Glomerular visceral epithelial cell (primary cell): ENCODE results near the gene RPRD1B.
"Not testable (repeated sequence)": the region's sequence is repeated elsewhere in the genome, so short reads cannot be mapped to it uniquely, and the experiment has no call there.

Experiments used
- DNase-seq: peaks from one replicate; pipeline ENCODE4 v3.0.0-alpha.2; 2016; ENCODE audit errors: extremely low spot score

The RPRD1B gene

GRCh38 chr20:38001173-38001875 lies 32.2 kb upstream of the RPRD1B start:
- peak; percentile 36 for DNase-seq

DNA sequence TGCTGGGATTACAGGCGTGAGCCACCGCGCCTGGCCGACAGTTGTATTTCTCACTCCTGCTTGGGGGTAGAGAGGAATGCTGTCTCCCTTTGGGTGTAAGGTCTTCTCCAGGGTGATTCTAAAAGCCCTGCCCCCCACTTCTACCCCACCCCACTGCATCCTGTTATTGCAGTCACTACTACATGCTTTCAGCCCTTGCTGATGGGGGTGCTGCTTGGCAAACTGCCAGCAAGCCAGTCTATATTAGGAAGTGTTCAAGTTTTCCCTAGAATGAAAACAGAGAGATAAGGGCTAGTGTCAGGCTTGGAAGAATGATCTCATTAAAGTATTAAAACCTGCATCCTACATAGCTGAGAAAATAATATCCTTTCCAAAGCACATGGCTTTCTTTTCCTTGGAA lies 31.6 kb upstream of the RPRD1B start:
- DNase-seq: no peak

DNA sequence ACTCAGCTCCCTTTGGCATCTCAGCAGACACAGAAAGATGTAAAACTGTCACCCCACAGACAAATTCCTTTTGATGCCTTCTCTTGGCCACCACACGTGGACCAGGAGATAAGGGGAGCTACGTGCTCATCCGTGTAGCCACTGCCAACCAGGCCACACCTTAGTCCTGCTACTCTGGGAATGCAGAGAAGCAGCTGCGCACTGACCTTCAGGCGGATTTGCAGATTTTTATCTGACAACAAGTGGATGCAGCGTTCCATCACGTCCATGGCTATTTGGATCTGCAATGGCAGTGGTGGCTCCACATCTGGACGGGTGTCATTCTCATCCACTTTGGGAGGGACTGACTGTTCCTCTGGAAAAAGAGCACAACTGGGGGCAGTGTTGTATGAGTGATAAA lies 31.1 kb upstream of the RPRD1B start:
- no peak for DNase-seq

GRCh38 chr20:38004416-38004815 lies 29.1 kb upstream of the RPRD1B start:
- DNase-seq: no peak

GRCh38 chr20:38005903-38006302 lies 27.6 kb upstream of the RPRD1B start:
- no peak for DNase-seq

GRCh38 chr20:38007526-38007925 lies 26.0 kb upstream of the RPRD1B start:
- DNase-seq: no peak

DNA sequence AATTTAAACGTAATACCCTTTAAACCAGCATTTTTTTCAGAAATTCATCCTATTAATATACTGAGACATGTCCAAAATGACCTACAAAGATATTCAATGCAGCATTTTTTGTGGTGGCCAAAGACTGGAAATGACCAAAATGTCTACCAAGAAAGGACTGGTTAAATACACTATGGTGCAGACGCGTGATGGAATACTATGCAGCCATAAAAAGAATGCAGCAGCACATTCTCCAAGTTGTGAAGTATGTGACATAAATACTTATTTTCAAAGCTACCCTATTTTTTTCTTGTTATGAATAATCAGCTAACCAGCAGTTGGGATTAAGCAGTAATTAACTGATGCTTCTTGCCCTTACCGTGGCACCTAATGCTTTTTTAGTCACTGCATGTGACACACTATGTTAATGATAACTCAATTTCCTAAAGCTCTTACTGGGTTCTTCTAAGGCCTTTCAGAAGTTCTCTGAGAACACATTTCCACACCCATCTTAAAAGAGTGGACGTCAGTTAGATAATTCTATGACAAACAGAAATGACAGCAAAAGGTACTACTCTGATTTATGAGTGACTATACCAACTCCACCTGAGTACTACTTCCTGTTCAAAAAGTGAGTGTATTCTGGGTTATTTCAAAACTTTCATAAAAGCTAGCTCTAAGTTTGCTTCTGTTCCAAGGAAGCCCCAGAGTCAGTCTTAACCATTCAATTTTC lies 25.2 kb upstream of the RPRD1B start:
- DNase-seq: no peak

DNA sequence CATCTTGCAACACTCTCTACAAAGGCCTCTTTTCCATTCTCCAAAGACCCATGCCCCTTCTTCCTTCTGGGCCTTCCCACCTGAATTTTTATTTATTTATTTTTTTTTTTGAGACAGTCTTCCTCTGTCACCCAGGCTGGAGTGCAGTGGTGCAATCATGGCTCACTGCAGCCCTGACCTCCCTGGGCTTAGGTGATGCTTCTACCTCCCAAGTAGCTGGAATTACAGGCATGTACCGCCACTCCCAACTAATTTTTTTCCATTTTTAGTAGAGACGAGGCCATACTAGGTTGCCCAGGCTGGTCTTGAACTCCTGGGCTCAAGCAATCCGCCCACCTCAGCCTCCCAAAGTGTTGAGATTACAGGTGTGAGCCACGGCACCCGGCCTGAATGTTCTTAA lies 24.1 kb upstream of the RPRD1B start:
- not testable (repeated sequence) for DNase-seq

DNA sequence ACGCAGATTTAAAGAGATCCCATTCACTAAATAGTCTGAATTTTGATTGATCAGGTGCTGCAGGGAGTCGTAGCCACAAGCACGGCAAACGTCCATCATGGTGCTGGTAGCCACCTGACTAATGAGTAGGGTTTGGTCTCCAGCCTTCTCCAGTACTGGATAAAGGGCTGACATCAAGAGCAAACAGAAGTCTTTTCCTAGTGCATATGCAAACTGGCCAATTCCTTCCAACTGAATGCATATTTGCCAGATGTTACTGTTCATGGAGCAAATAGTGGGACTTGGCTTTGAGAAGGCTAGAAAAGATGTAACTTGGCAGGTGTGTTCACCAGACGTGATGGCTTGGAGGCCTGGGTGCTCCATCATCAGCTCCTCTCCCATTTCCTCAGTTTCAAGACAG lies 21.9 kb upstream of the RPRD1B start:
- DNase-seq: no peak

DNA sequence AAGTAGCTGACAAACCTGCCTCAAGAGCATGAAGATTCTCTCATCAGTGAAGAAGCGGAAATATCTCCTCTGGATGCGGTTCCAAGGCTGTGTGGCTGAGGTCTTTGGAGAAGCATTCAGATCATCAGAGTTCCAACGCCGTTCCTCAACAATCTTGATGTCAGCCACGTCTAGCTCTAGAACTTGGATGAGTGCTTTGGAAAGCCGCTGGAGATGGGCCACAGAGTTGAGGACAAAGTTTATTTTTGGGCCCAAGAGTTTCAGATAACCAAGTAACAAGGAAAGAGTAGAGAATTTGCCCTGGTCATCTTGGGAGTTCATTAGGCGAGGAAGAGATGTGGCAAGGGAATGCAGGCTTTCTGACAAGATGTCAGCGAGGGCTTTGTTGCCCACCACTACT lies 21.2 kb upstream of the RPRD1B start:
- no peak for DNase-seq

GRCh38 chr20:38013887-38014286 lies 19.7 kb upstream of the RPRD1B start:
- DNase-seq: no peak

DNA sequence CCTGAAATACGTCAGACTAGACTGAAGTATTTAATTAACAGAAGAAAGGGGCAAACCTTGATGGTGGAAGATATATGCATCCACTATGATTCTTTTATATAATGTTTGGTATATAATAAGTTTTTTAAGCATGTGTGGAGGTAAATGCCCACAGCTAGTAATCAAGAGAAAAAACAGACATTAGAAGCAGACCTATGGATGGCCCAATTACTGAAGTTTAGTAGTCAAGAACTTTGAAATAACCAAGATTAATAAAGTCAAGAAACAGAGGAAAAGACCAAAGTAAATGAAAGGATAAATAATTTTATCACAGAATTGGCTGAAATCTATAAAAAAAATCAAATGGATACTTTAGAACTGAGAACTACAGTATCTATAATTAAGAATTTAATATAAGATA lies 15.6 kb upstream of the RPRD1B start:
- DNase-seq: no peak

GRCh38 chr20:38018385-38018784 lies 15.2 kb upstream of the RPRD1B start:
- DNase-seq: no peak

- DNase-seq: no peak
Measured at GRCh38 chr20:38021087-38021772, 12.3 kb upstream of the RPRD1B start.

DNA sequence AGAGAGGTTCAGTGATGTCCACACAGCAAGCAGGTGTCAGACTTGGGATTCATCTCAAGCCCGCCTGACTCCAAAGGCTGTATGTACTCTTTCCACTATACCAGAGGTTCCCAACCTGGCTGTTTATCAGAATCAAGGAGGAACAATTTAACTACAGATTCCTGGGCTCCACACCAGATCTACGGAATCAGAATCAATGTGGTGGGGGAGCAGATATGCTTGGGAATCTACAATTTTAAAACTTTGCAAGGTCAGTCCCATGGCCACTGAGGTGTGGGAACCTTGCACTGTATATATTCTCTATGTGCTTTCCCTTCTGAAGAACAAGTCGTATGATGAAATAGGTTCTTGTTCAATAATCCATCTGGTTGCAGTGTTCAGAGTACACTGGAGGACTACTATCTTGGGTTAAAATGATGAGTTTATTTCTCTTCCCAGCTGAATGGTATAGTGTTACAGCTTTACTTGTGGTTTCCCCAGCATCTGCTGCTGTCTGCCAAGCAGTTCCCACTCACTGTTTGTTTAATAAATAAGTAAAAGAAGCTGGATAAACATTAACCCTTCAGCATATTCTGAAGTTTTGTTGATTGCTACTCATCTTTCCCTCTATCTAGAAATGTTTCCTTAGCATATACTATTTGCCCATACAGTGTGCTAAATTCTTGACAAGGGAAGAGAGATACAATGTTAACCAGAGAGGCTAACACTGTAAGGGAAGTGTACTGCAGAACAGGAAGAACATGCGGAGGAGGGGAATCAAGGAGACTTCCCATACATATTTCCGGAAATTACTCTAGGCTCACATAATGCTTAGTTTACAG lies 10.2 kb upstream of the RPRD1B start:
- peak; percentile 48 for DNase-seq

GRCh38 chr20:38024496-38024895 lies 9.1 kb upstream of the RPRD1B start:
- DNase-seq: no peak

DNA sequence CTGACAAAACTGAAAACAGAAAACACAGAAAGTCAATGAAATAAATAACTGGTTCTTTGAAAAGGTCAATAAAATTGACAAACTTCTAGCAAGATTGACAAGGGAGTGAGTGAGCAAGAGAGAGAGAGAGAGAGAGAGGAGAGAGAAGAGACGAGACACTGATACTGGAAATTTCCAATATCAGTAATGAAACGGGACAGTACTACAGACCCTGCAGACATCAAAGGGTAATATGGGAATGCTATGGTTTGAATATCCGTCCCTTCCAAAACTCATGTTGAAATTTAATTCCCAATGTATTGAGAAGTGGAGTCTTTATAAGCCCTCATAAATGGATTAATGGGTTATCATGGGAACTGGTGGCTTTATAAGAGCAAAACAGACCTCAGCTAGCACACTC lies 4.1 kb upstream of the RPRD1B start:
- no peak for DNase-seq

DNA sequence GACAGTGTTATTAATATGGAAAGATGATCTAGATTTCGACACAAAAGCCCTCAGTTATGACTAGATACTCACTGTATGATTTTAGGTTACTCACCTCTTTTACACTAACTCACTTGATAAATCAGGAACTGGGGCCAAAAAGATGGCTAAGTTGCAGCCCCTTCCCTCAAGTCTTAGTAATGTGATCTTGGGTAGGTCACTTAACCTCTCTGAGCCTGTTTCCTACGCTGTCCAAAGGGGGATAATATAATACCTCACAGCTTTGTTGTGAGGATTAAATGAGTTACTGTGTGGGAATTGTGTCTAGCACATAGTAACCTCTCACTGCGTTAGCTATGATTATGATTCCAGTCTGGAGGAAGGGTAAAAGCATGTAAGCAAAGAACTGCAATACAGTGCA lies 1.6 kb upstream of the RPRD1B start:
- DNase-seq: no peak

GRCh38 chr20:38032585-38033329 lies 789 bp upstream of the RPRD1B start:
- peak; percentile 11 for DNase-seq

- no peak for DNase-seq
Measured at GRCh38 chr20:38034108-38034649, 633 bp downstream of the RPRD1B start.

GRCh38 chr20:38034961-38035360 lies 1.4 kb downstream of the RPRD1B start:
- DNase-seq: no peak
